Activated CD8-positive, alpha-beta memory T cell treated with anti-CD3 and anti-CD28 coated beads, Interleukin-2, amount 50 U/mL, for 4 hours (primary cell): Measurements from ENCODE around the gene HMGN4.
"Not testable (repeated sequence)": the region's sequence is repeated elsewhere in the genome, so short reads cannot be mapped to it uniquely, and the experiment has no call there.

Experiments
- DNase-seq: peaks from one replicate; pipeline ENCODE4 v3.0.0-alpha.2; 2020

Gene HMGN4

DNA sequence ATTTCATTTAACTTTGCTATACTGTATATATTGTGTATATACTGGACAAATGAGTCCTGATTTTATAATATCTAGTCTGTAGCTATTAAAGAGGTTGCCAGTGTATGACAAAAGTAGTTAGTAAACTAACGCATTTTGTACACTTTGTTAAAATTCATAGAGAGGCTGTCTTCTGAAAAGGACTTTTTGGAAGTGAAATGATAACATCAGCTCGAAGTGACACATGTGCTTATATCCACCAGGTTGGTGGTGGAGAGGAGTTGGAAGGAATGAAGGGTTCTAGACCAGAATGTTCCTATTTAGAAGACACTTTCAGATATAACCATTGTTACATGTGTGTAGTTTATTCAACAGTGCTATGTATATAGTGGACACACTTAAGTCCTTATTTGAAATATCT, 13.9 kb upstream of the HMGN4 start:
- not testable (repeated sequence) for DNase-seq

DNA sequence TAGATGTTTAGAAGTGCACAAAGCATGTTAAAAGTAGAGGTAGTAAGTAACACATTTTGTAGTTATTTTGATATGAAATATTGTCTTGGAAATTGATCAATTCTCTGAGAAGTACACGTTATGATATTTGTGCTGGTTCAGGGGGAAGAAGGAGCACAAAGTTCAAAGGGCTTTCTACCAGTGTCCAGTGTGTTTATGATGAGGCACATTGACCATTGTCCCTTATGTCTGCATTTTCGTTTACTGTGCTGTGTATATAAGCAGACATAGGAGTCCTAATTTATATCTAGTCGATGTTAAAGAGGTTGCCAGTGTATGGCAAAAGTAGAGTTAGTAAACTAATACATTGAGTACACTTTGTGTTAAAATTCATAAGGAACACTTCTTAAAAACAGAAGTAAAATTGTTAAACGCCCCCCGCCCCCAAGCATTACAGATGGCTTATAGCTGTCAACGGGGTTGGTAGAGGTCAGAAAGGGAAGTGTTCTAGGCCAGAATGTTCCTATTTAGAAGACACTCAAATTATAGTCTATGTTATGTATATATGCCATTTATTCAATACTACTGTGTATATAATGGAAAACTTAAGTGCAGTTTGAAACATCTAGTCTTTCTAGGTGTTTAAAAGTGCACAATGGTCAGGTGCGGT, 13.3 kb upstream of the HMGN4 start:
- no peak for DNase-seq

- DNase-seq: no peak
Observed at GRCh38 chr6:26525838-26526237, 12.3 kb upstream of the HMGN4 start.

DNA sequence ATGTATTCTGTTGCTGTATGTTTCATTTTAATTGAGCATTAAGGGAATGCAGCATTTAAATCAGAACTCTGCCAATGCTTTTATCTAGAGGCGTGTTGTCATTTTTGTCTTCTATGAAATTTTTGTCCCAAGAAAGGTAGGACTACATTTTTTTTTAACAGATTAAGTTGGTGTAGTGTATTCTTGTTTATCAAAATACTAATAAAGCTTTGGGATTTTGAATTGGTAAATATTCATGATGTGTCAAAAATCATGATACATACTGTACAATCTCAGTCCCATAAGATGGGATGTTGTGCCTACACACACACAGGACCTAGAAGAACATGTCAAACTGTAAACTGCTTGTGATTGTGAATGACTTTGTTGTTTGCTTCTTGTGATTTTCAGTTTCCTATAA, 11.2 kb upstream of the HMGN4 start:
- DNase-seq: no peak

- no peak for DNase-seq
Observed at GRCh38 chr6:26530203-26530602, 8.0 kb upstream of the HMGN4 start.

- DNase-seq: no peak
Observed at GRCh38 chr6:26531897-26532296, 6.3 kb upstream of the HMGN4 start.

DNA sequence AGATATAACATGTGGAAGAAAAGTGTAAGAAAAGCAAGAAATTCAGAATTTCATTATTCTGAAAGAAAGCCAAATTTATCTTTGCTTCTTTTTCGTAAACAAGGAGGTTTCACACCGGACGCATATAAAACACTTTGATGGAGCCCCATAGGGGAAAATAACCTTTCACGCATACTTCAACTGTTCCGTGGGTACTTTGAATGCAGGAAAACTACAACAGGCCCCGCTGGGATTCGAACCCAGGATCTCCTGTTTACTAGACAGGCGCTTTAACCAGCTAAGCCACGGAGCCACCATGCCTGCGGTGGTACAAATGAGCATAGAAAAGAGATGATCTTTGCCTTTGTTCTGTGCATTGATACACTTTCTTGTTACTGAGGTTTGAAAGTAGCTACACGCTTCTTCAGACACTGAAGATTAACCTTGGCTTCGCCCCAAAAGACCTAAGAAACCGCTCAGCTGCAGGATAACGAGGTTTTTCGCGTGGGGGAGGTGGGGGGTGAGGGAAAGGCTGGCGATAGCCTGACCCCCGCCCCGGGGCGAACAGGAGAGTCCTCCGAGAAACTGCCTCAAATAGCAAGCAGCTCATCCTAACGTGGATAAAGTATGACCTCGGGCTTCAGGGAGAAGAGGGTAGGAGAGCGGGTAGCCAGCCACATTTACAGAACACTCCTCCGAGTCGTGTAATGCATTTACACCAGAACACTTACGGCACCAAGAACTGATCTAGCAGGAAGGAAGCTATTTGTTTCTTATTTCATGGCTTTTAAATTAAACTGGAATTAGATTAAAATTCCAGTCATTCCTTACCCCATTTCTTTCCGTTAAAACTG, 5.3 kb upstream of the HMGN4 start:
- DNase-seq: peak; percentile 93

GRCh38 chr6:26533532-26533931, 4.6 kb upstream of the HMGN4 start:
- DNase-seq: no peak

- no peak for DNase-seq
Observed at GRCh38 chr6:26534681-26535465, 3.3 kb upstream of the HMGN4 start.

GRCh38 chr6:26536571-26537159, 1.5 kb upstream of the HMGN4 start:
- DNase-seq: no peak

DNA sequence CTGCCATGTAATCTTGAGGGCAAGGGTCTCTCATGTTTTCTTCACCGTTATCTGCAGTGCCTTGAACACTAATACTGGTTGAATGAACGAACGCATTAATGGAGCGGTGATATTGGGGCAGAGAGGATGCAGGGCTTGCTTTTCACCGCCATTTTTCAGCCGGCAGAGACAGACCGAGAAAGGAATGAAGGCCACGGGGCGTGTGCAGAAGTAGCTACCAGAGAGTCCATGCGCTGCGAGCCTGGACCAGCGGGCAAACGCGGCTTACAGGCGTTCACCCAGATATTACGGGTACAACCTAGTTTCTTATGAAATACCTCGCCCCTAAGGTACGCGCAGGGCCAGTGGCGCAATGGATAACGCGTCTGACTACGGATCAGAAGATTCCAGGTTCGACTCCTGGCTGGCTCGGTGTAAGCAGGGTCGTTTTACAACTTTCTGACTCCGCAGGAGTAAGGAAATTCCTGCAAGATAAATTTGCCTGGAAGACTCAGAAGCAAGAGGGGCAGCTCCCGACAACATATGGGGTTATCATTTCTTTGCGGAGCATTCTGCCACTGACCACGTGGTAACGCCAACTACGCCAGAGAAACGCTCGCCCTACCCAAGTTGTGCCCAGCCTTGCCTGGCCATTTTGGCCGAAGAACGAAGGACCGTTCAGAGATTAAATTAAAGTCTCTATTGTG, 863 bp upstream of the HMGN4 start:
- peak; percentile 86 for DNase-seq

DNA sequence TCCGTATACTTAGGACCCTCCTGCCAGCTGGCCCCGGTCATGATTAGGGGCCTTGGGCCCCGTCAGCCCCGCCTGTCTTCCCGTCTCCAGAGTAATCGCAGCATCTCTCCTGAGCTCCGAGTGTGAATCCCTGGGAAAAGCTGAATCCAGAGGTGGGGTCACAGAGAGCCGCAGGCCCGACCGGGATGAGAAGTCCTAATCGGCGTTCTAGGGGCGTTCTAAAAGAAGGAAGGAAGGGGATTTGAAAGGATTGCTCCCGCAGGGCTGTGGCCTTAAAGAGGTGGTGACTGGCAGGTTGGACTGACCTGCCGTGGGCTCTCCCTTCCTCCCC, 371 bp downstream of the HMGN4 start:
- DNase-seq: no peak

DNA sequence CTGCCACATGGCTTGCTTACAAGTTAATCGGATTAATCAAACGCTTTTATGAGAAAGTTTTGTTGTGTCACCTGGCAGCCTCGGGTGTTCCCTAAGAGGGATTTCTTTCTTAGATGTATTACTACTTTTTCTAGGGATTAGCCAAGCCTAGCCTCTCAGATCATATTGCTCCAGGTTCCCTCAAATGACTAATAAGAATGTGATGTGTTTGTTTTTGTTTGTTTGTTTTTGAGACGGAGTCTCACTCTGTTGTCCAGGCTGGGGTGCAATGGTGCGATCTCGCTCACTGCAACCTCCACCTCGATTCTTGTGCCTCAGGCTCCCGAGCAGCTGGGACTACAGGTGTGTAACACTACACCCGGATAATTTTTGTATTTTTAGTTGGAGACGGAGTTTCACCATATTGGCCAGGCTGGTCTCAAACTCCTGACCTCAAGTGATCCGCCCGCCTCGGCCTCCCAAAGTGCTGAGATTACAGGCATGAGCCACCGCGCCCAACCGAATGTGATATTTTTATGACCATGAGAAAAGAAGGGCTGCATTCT, 977 bp downstream of the HMGN4 start:
- DNase-seq: no peak

DNA sequence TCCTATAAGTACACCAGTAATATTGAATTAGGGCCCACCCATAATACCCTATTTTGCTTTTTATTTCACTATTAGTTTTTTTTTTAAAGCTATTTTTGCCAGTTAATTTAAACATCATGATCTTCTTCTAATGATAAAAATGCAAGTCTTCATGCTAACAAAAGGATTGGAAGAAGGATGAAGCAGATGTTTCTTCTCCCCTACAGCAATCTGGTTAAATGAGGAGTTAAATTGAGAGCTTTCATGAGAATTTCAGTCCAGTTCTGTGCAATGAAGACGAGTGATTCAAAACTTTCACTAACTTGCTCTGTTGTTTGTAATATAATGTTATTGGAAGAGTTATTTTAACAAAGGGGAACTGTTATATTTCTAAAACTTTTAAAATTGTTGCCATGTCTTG, 3.4 kb downstream of the HMGN4 start:
- DNase-seq: no peak

GRCh38 chr6:26543953-26544352, 5.8 kb downstream of the HMGN4 start:
- no peak for DNase-seq

DNA sequence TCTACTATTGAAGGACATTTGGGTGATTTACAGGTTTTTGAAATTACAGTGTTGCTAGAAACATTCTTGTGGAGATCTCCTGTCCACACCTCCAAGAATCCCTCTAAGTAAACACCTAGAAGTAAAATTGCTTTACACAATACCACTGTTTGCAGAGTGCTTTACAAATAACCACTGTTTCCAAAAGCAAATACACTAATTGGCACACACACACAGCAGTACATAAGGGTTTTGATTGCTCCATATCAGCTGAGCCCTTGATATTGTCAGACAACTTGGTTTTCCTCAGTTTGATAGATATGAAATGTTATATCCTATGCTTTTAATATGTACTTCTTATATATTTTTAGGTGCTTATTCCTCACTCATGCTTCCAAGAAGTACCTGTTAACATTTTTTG, 6.3 kb downstream of the HMGN4 start:
- DNase-seq: no peak

GRCh38 chr6:26545627-26546026, 7.5 kb downstream of the HMGN4 start:
- DNase-seq: no peak

GRCh38 chr6:26547363-26547762, 9.2 kb downstream of the HMGN4 start:
- DNase-seq: not testable (repeated sequence)

- peak; percentile 40 for DNase-seq
Observed at GRCh38 chr6:26550250-26550993, 12.3 kb downstream of the HMGN4 start.

- DNase-seq: no peak
Observed at GRCh38 chr6:26552205-26552604, 14.0 kb downstream of the HMGN4 start.

GRCh38 chr6:26552640-26553188, 14.5 kb downstream of the HMGN4 start:
- DNase-seq: no peak

GRCh38 chr6:26553264-26553634, 15.1 kb downstream of the HMGN4 start:
- DNase-seq: peak; percentile 75
